Measurements from ENCODE around the gene ACSF2. TPM values are rescaled to one million over a fixed set of nuclear protein-coding genes. Genes with fewer than 3 reads are reported as not detected.
"Not testable (repeated sequence)": the region's sequence is repeated elsewhere in the genome, so short reads cannot be mapped to it uniquely, and the experiment has no call there.

The ACSF2 gene
- total RNA-seq, 1 experiment from 2014 or later: 17.8 TPM

GRCh38 chr17:50474523-50474922 is 48.5 kb downstream of the ACSF2 start:
- Mint-ChIP-seq H3K27ac (ENCODE audit: low read depth, unreplicated experiment) (no peak overlapping the region), H3K4me1 (ENCODE audit: insufficient read depth, unreplicated experiment) (peaks cover 6% of the 10 kb centered on the region), H3K36me3 (ENCODE audit: insufficient read depth, unreplicated experiment) (peaks cover 9% of the 10 kb centered on the region), H3K27me3 (ENCODE audit: insufficient read depth, unreplicated experiment) (no peaks in the 10 kb centered on the region), H3K4me3 (ENCODE audit: unreplicated experiment) (no peak overlapping the region), H3K9me3 (ENCODE audit: unreplicated experiment) (no peaks in the 10 kb centered on the region)
- TF ChIP-seq, protein P1, sequence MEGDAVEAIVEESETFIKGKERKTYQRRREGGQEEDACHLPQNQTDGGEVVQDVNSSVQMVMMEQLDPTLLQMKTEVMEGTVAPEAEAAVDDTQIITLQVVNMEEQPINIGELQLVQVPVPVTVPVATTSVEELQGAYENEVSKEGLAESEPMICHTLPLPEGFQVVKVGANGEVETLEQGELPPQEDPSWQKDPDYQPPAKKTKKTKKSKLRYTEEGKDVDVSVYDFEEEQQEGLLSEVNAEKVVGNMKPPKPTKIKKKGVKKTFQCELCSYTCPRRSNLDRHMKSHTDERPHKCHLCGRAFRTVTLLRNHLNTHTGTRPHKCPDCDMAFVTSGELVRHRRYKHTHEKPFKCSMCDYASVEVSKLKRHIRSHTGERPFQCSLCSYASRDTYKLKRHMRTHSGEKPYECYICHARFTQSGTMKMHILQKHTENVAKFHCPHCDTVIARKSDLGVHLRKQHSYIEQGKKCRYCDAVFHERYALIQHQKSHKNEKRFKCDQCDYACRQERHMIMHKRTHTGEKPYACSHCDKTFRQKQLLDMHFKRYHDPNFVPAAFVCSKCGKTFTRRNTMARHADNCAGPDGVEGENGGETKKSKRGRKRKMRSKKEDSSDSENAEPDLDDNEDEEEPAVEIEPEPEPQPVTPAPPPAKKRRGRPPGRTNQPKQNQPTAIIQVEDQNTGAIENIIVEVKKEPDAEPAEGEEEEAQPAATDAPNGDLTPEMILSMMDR (IDR thresholded peaks at IDR 0.05; ENCODE audit: unreplicated experiment): no peak
- no TSS peak for BruUV-seq (replicated peaks)
- intact Hi-C loops (cut with micrococcal nuclease): no loop called here
- ChIA-PET CTCF (interaction anchor here (0.6 to 3.0 kb wide), 2 partner anchors 77 kb away, joined by 3 to 16 read pairs; partner anchors contain the start of gene LRRC59), POLR2A (no interaction called here)
- no peak for DNase-seq (ENCODE audit: unreplicated experiment)

GRCh38 chr17:50475362-50475761 is 49.3 kb downstream of the ACSF2 start:
- no TSS peak for BruUV-seq (replicated peaks)
- ChIA-PET POLR2A (no interaction called here), CTCF (interaction anchor here (0.9 to 3.0 kb wide), 2 partner anchors 14 to 78 kb away, joined by 3 to 16 read pairs; partner anchors contain the start of gene LRRC59)
- intact Hi-C loops (cut with micrococcal nuclease): loop anchor here (5.0 kb wide), 1 partner anchor 203 kb away; the partner anchor contains the start of gene TMEM92
- no peaks in the 10 kb centered on the region for H3K27me3 Mint-ChIP-seq (ENCODE audit: insufficient read depth, unreplicated experiment)
- DNase-seq (ENCODE audit: unreplicated experiment): no peak
- peaks cover 16% of the 10 kb centered on the region for H3K36me3 Mint-ChIP-seq (ENCODE audit: insufficient read depth, unreplicated experiment)
- peaks cover 9% of the 10 kb centered on the region for H3K4me1 Mint-ChIP-seq (ENCODE audit: insufficient read depth, unreplicated experiment)
- no peaks in the 10 kb centered on the region for H3K9me3 Mint-ChIP-seq (ENCODE audit: unreplicated experiment)
- H3K4me3 Mint-ChIP-seq (ENCODE audit: unreplicated experiment): no peak overlapping the region
- TF ChIP-seq, protein P1 (IDR thresholded peaks at IDR 0.05; ENCODE audit: unreplicated experiment): no peak
- no peak overlapping the region for H3K27ac Mint-ChIP-seq (ENCODE audit: low read depth, unreplicated experiment)

DNA sequence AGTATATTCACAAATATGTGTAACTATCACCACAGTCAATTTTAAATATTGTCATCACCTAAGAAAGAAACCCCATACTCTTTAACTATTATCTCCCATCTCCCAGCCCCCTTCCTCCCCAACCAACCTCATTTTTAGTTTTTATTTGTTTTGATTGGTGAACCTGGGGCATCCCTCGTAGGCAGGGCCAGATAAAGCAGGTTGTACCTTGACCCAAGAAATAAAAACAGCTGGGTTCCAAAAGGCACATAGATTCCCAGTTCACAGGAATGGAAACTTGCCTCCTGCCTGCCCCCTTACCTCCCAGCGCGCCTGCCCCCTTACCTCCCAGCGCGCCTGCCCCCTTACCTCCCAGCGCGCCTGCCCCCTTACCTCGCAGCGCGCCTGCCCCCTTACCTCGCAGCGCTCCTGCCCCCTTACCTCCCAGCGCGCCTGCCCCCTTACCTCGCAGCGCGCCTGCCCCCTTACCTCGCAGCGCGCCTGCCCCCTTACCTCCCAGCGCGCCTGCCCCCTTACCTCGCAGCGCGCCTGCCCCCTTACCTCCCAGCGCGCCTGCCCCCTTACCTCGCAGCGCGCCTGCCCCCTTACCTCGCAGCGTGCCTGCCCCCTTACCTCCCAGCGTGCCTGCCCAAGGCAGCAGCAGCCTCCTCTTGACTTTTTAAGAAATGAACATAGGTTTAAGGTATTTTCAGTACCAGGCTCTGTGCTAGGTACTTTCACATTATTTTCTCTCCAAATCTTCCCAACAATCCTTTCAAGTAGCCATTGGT is 49.9 kb downstream of the ACSF2 start:
- not testable (repeated sequence) for H3K27me3 Mint-ChIP-seq (ENCODE audit: insufficient read depth, unreplicated experiment); BruUV-seq (replicated peaks); H3K27ac Mint-ChIP-seq (ENCODE audit: low read depth, unreplicated experiment); H3K4me3 Mint-ChIP-seq (ENCODE audit: unreplicated experiment); DNase-seq (ENCODE audit: unreplicated experiment); H3K9me3 Mint-ChIP-seq (ENCODE audit: unreplicated experiment)
- peaks cover 19% of the 10 kb centered on the region for H3K36me3 Mint-ChIP-seq (ENCODE audit: insufficient read depth, unreplicated experiment)
- intact Hi-C loops (cut with micrococcal nuclease): loop anchor here (5.0 kb wide), 1 partner anchor 204 kb away; the partner anchor contains the start of gene TMEM92
- ChIA-PET POLR2A (interaction anchor here (1.1 kb wide), 1 partner anchor 80 kb away, joined by 4 read pairs; no protein-coding TSS in a partner anchor), CTCF (interaction anchor here (0.6 to 3.0 kb wide), 4 partner anchors 15 to 78 kb away, joined by 3 to 16 read pairs (median 4); partner anchors contain the start of gene LRRC59)
- H3K4me1 Mint-ChIP-seq (ENCODE audit: insufficient read depth, unreplicated experiment): peaks cover 15% of the 10 kb centered on the region

GRCh38 chr17:50476545-50477315 is 50.7 kb downstream of the ACSF2 start:
- BruUV-seq (replicated peaks): no TSS peak
- H3K27ac Mint-ChIP-seq (ENCODE audit: low read depth, unreplicated experiment): no peak overlapping the region
- no peak overlapping the region for H3K4me3 Mint-ChIP-seq (ENCODE audit: unreplicated experiment)
- no peak for DNase-seq (ENCODE audit: unreplicated experiment)
- H3K9me3 Mint-ChIP-seq (ENCODE audit: unreplicated experiment): no peaks in the 10 kb centered on the region
- TF ChIP-seq, protein P1 (IDR thresholded peaks at IDR 0.05; ENCODE audit: unreplicated experiment): no peak
- POLR2A ChIA-PET: interaction anchor here (1.1 to 1.3 kb wide), 2 partner anchors 79 to 81 kb away, joined by 4 read pairs; partner anchors contain the start of gene LRRC59
- no peaks in the 10 kb centered on the region for H3K27me3 Mint-ChIP-seq (ENCODE audit: insufficient read depth, unreplicated experiment)
- intact Hi-C loops (cut with micrococcal nuclease): loop anchor here (5.0 kb wide), 1 partner anchor 204 kb away; the partner anchor contains the start of gene TMEM92
- CTCF ChIA-PET: interaction anchor here (0.6 to 3.0 kb wide), 4 partner anchors 21 to 248 kb away, joined by 3 to 16 read pairs (median 4); partner anchors contain the start of gene LRRC59
- H3K36me3 Mint-ChIP-seq (ENCODE audit: insufficient read depth, unreplicated experiment): peaks cover 19% of the 10 kb centered on the region
- H3K4me1 Mint-ChIP-seq (ENCODE audit: insufficient read depth, unreplicated experiment): peaks cover 18% of the 10 kb centered on the region
